H9 (cell line): ENCODE measurements around the gene TPX2. TPM values are rescaled to one million over a fixed set of nuclear protein-coding genes. Genes with fewer than 3 reads are reported as not detected.
A peak's percentile ranks its signal among the peaks of the same experiment; 100 is the strongest.

Experiments
- DNase-seq: peaks from one replicate; pipeline ENCODE4 v3.0.0-alpha.2; 2017
- H2AFZ ChIP-seq: one replicate; pipeline ENCODE4 v1.6.1; 2013; ENCODE audit warnings: mild to moderate bottlenecking, low read length, control low read depth, moderate library complexity
- H2AK5ac ChIP-seq: 2 replicates; pipeline ENCODE4 v1.6.1; 2013; ENCODE audit warnings: low read length, control low read depth, mixed read lengths; ENCODE audit not compliant: insufficient read length
- H2BK120ac ChIP-seq: one replicate; pipeline ENCODE4 v1.6.1; 2013; ENCODE audit warnings: low read depth, mild to moderate bottlenecking, low read length, control low read depth, inconsistent platforms; ENCODE audit not compliant: poor library complexity, severe bottlenecking
- H2BK12ac ChIP-seq: 2 replicates; pipeline ENCODE4 v1.6.1; 2013; ENCODE audit warnings: low read length, control low read depth, mixed read lengths, low read depth; ENCODE audit not compliant: insufficient read length
- H2BK15ac ChIP-seq: 2 replicates; pipeline ENCODE4 v1.6.1; 2013; ENCODE audit warnings: low read depth, low read length, control low read depth
- H2BK20ac ChIP-seq: one replicate; pipeline ENCODE4 v1.6.1; 2013; ENCODE audit warnings: low read depth, mild to moderate bottlenecking, low read length, control low read depth, inconsistent platforms; ENCODE audit not compliant: poor library complexity, severe bottlenecking
- H2BK5ac ChIP-seq: 2 replicates; pipeline ENCODE4 v1.6.1; 2013; ENCODE audit warnings: low read length, control low read depth, mixed read lengths; ENCODE audit not compliant: insufficient read length
- H3K14ac ChIP-seq: 2 replicates; pipeline ENCODE4 v1.6.1; 2013; ENCODE audit warnings: low read length, control low read depth; ENCODE audit not compliant: insufficient read depth
- H3K18ac ChIP-seq: 2 replicates; pipeline ENCODE4 v1.6.1; 2013; ENCODE audit warnings: low read depth, mild to moderate bottlenecking, mixed read lengths, low read length, control low read depth; ENCODE audit not compliant: insufficient read length
- H3K23ac ChIP-seq: 2 replicates; pipeline ENCODE4 v1.6.1; 2013; ENCODE audit warnings: low read length, control low read depth, mixed read lengths, low read depth; ENCODE audit not compliant: insufficient read length
- H3K23me2 ChIP-seq: 2 replicates; pipeline ENCODE4 v1.6.1; 2013; ENCODE audit warnings: low read depth, mild to moderate bottlenecking, mixed read lengths, low read length, control low read depth; ENCODE audit not compliant: insufficient read length, poor library complexity, severe bottlenecking
- H3K27ac ChIP-seq: 2 replicates; pipeline ENCODE4 v1.5.1; 2013; ENCODE audit warnings: low read length, control low read depth, mixed read lengths, low read depth; ENCODE audit not compliant: insufficient read length
- H3K27me3 ChIP-seq: 2 replicates; pipeline ENCODE4 v1.6.1; 2013; ENCODE audit warnings: low read length, control low read depth, inconsistent platforms; ENCODE audit not compliant: insufficient read depth
- H3K4ac ChIP-seq: 2 replicates; pipeline ENCODE4 v1.6.1; 2013; ENCODE audit warnings: low read depth, mild to moderate bottlenecking, control low read depth, inconsistent platforms, low read length, moderate library complexity
- H3K4me1 ChIP-seq: 2 replicates; pipeline ENCODE4 v1.6.1; 2013; ENCODE audit warnings: low read length, control low read depth, inconsistent platforms; ENCODE audit not compliant: insufficient read depth
- H3K4me2 ChIP-seq: 2 replicates; pipeline ENCODE4 v1.6.1; 2013; ENCODE audit warnings: low read length, control low read depth, mixed read lengths; ENCODE audit not compliant: insufficient read length, insufficient read depth
- H3K56ac ChIP-seq: 2 replicates; pipeline ENCODE4 v1.6.1; 2013; ENCODE audit warnings: low read depth, mild to moderate bottlenecking, mixed read lengths, low read length, control low read depth; ENCODE audit not compliant: insufficient read length
- H3K79me1 ChIP-seq: 2 replicates; pipeline ENCODE4 v1.6.1; 2013; ENCODE audit warnings: low read depth, mild to moderate bottlenecking, moderate library complexity, low read length, control low read depth, inconsistent platforms; ENCODE audit not compliant: insufficient read depth, poor library complexity, severe bottlenecking
- H3K79me2 ChIP-seq: 2 replicates; pipeline ENCODE4 v1.6.1; 2013; ENCODE audit warnings: low read length, control low read depth, inconsistent platforms; ENCODE audit not compliant: insufficient read depth
- H3K9ac ChIP-seq: 2 replicates; pipeline ENCODE4 v1.6.1; 2013; ENCODE audit warnings: low read length, control low read depth, mixed read lengths; ENCODE audit not compliant: insufficient read length; ENCODE audit errors: extremely low read depth
- H3K9me3 ChIP-seq: one replicate; pipeline ENCODE4 v1.6.1; 2013; ENCODE audit warnings: low read depth, low read length, inconsistent platforms; ENCODE audit not compliant: control insufficient read depth
- H3T11ph ChIP-seq: one replicate; pipeline ENCODE4 v1.6.1; 2013; ENCODE audit warnings: mild to moderate bottlenecking, low read length, control low read depth, inconsistent platforms
- H4K20me1 ChIP-seq: one replicate; pipeline ENCODE4 v1.6.1; 2013; ENCODE audit not compliant: control insufficient read depth, insufficient read length, insufficient read depth
- H4K5ac ChIP-seq: 2 replicates; pipeline ENCODE4 v1.6.1; 2013; ENCODE audit warnings: low read depth, mild to moderate bottlenecking, mixed read lengths, low read length, control low read depth; ENCODE audit not compliant: insufficient read length
- H4K8ac ChIP-seq: replicated peaks from 2 replicates; pipeline ENCODE4 v1.6.1; 2013; ENCODE audit warnings: low read length, control low read depth, mixed read lengths, low read depth; ENCODE audit not compliant: insufficient read length
- H4K91ac ChIP-seq: 2 replicates; pipeline ENCODE4 v1.6.1; 2013; ENCODE audit warnings: low read depth, mild to moderate bottlenecking, moderate library complexity, mixed read lengths, low read length, control low read depth; ENCODE audit not compliant: insufficient read length
- H3K27ac Mint-ChIP-seq, 3 experiments: 2 replicates in 2 of 3; 3 replicates in 1 of 3; pipeline ENCODE4 v1.8.0; 2020 to 2021; ENCODE audit warnings: mixed read lengths in 3 of 3, mild to moderate bottlenecking in 1 of 3, moderate library complexity in 1 of 3
- H3K27me3 Mint-ChIP-seq: 2 replicates; pipeline ENCODE4 v1.8.0; 2021; ENCODE audit warnings: low read depth, mild to moderate bottlenecking, moderate library complexity, mixed read lengths
- H3K36me3 Mint-ChIP-seq, 3 experiments: 2 replicates in 2 of 3; 3 replicates in 1 of 3; pipeline ENCODE4 v1.8.0; 2020 to 2021; ENCODE audit warnings: low read depth in 3 of 3, mixed read lengths in 3 of 3; ENCODE audit not compliant: insufficient read depth in 1 of 3
- H3K4me1 Mint-ChIP-seq, 2 experiments: 2 replicates each; pipeline ENCODE4 v1.8.0; 2020; ENCODE audit warnings: mixed read lengths in 2 of 2
- H3K4me3 Mint-ChIP-seq, 2 experiments: 2 replicates in 1 of 2; 3 replicates in 1 of 2; pipeline ENCODE4 v1.8.0; 2020 to 2021; ENCODE audit warnings: mild to moderate bottlenecking in 2 of 2, mixed read lengths in 2 of 2, moderate library complexity in 1 of 2
- H3K9me3 Mint-ChIP-seq, 2 experiments: 2 replicates in 1 of 2; 3 replicates in 1 of 2; pipeline ENCODE4 v1.8.0; 2020; ENCODE audit warnings: mild to moderate bottlenecking in 2 of 2, mixed read lengths in 2 of 2, moderate library complexity in 1 of 2
- CTCF ChIP-seq: fragments of 200-600 bp; sonication (generic); conservative IDR thresholded peaks from 3 replicates; pipeline ENCODE4 v1.8.0; 2021; ENCODE audit warnings: antibody characterized with exemption, mild to moderate bottlenecking
- WGBS: extraction: QIAGEN DNeasy Blood & Tissue Kit; methylation state at CpG from one replicate; pipeline ENCODE4 v1.1.7; 2013; ENCODE audit warnings: missing lambda C conversion rate, low lambda C conversion rate, mixed read lengths; ENCODE audit not compliant: insufficient read length; ENCODE audit errors: extremely low coverage; 5-methylcytosine and 5-hydroxymethylcytosine counted together
- total RNA-seq: library from RNA; stranded (reverse); gene quantifications from 2 replicates; pipeline ENCODE4 v1.2.1, GENCODE V29; 2021

TPX2 gene
- total RNA-seq, 1 experiment from 2014 or later = 161 TPM

- H3K27ac ChIP-seq = no peak overlapping the region
- H3K9me3 Mint-ChIP-seq = no peaks in the 10 kb centered on the region
- H3K36me3 Mint-ChIP-seq = no peaks in the 10 kb centered on the region
Measured at GRCh38 chr20:31833130-31833930, 94.2 kb downstream of the TPX2 start.

More at GRCh38 chr20:31833130-31833930, 94.2 kb downstream of the TPX2 start:
- no CpG with 5 or more reads among the region's 14 CpGs for WGBS
- Histone ChIP-seq H4K20me1 (no peaks in the 10 kb centered on the region), H4K91ac (no peak overlapping the region), H3K27me3 (no peaks in the 10 kb centered on the region), H3K9me3 (no peaks in the 10 kb centered on the region), H2AFZ (no peak overlapping the region), H3K79me1 (no peaks in the 10 kb centered on the region), H3K9ac (no peak overlapping the region), H3K79me2 (no peaks in the 10 kb centered on the region), H4K5ac (no peak overlapping the region), H3K23ac (no peak overlapping the region), H3K56ac (no peak overlapping the region), H3K18ac (no peak overlapping the region), H2BK5ac (no peak overlapping the region), H4K8ac (no peak overlapping the region), H2BK20ac (no peak overlapping the region), H3K23me2 (no peaks in the 10 kb centered on the region), H2AK5ac (no peak overlapping the region), H3K4me2 (no peak overlapping the region), H2BK120ac (no peak overlapping the region), H3K4me1 (no peaks in the 10 kb centered on the region; the same call in 1 of the 2 replicates), H3T11ph (no peak overlapping the region), H2BK15ac (no peak overlapping the region), H3K4ac (no peak overlapping the region), H3K14ac (no peak overlapping the region), H2BK12ac (no peak overlapping the region)
- H3K4me1 Mint-ChIP-seq = peaks cover 21 to 23% of the 10 kb centered on the region in 2 experiments
- H3K4me3 Mint-ChIP-seq = no peak overlapping the region
- no peak overlapping the region for H3K27ac Mint-ChIP-seq
- H3K27me3 Mint-ChIP-seq = peaks cover 2% of the 10 kb centered on the region
- DNase-seq = peak; percentile 94
- TF ChIP-seq CTCF = peak; percentile 98
